ENCODE results near the gene PCBP1. TPM values are rescaled to one million over a fixed set of nuclear protein-coding genes. Genes with fewer than 3 reads are reported as not detected.
"Not testable (repeated sequence)": the region's sequence is repeated elsewhere in the genome, so short reads cannot be mapped to it uniquely, and the experiment has no call there.

PCBP1 gene
- polyA plus RNA-seq, 3 donors, result 255 to 338 (median 320) TPM

DNA sequence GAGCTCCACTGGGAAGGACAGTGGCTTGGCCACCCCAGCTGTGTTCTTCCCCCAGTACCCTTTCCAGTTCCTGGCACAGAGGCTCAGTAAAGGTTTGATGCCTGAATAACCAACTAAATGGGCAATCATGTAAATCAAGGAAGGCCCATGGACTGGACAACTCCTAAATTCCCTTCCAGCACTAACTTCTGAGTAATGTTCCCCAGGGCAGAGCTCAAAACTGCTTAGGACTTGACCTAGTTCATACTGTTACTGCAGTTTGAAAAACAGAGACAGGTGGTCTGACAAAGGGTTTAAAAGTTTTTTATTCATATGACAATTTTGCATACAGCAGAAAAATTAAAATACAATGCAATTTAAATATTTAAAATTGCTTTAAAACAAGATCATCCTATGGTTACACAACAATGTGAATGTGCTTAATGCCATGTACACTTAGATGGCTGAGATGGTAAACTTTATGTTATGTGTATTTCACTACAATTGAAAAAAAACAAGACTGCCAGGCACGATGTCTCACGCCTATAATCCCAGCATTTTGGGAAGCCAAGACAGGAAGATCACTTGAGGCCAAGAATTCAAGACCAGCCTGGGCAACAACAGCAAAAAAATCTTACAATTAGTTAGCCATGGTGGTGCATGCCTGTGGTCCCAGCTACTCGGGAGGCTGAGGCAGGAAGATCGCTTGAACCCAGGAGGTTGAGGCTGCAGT is 26.2 kb downstream of the PCBP1 start:
- DNase-seq (ENCODE audit: extremely low read depth in 1 of 11, low read depth in 9 of 11, low spot score in 4 of 11), result no peak

DNA sequence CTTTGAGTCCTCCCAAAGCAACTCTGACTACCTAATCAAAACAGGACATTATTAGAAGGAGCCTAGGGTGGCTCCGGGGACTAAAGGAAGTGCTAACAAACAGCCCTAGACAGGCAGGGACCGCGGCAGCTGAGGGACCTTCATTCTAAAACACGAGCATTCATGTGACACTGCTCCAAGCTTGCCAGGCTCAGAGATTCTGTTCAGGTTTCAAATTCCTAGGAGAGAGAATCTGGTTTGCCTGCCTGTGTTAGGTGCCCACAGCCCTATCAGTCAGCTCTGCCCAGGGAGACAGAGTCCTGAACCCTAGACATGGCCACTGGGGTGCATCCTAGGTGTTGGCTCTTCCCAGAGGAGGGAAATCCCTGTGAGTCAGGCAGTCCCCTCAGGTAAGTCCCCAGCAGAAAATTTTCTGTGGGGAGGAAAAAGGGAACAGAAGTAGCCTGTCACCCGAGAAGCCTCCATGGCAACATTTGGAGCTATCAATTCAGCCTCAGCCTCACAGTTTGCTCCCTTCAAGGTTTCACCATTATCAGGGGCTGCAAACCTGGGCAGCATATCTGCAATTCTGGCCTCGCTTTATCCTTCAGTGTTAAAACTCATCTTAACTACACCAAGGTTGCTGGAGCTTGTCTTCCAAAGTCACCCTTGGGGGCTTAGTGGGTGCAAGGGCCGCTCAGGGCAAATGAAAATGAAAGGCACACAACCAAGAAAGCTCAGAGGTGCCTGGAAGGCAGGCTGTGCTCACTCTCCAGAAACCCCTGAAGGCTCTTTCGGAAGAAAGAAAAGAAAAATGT is 28.6 kb downstream of the PCBP1 start:
- no peak for DNase-seq (ENCODE audit: extremely low read depth in 1 of 11, low read depth in 9 of 11, low spot score in 4 of 11)

DNA sequence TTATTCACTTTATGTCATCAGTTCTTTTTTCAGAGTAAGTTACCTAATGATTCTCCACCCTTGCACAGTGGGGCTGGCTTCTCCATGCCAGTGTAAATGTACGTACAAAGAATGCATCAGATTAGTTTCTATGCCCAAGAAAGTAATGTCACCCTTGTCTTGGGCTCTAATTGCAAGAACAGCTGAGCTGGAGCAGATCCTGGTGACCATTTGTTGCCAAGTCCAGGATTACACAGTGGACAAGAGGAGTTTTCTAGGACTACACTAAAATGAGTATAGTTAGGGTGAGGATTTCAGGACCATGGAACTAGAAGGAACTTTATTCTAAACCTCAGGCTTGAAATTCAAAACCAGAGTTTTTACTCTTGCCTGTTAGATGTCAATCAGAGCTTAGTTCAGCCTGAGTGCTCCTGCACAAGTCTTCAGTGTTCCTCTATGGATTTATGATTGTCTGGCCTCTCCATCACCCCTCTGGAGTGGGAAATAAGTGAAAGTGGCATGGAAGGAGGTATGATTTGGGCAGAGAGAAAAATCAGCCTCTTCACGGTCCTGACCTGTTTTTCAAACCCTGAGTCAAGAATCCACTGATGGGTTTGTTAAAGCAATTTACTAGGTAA is 29.8 kb downstream of the PCBP1 start:
- DNase-seq (ENCODE audit: extremely low read depth in 1 of 11, low read depth in 9 of 11, low spot score in 4 of 11), result no peak

DNA sequence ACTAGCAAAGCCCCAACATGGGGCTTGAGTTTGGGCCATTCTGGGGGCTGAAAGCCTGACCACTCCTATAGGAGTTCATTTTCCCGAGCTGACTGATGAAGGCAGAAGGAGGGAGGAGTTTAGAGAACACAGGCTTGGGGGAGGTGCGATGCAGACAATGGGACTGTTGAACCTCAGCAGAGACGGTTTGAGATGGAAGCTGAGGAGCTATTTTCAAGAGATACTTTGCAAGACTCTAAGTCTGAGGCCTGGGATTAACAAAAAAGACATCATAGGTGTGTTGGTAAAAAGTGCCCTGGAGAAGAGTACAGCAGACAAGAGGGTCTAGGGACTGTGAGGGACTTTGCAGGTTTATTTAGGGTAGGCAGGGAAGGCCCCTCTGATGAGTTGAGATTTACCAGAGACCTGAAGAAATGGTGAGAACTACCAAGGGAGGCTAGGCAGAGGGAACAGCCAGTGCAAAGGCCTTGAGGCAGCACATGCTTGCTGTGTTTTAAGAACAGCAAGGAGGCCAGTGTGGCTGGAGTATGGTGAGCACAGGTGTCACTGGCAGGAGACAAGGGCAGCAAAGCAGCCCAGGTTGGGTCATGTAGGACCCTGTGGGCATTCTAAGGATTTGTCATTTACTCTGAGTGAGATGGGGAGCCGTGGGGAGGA is 31.6 kb downstream of the PCBP1 start:
- DNase-seq (ENCODE audit: extremely low read depth in 1 of 11, low read depth in 9 of 11, low spot score in 4 of 11), result no peak

DNA sequence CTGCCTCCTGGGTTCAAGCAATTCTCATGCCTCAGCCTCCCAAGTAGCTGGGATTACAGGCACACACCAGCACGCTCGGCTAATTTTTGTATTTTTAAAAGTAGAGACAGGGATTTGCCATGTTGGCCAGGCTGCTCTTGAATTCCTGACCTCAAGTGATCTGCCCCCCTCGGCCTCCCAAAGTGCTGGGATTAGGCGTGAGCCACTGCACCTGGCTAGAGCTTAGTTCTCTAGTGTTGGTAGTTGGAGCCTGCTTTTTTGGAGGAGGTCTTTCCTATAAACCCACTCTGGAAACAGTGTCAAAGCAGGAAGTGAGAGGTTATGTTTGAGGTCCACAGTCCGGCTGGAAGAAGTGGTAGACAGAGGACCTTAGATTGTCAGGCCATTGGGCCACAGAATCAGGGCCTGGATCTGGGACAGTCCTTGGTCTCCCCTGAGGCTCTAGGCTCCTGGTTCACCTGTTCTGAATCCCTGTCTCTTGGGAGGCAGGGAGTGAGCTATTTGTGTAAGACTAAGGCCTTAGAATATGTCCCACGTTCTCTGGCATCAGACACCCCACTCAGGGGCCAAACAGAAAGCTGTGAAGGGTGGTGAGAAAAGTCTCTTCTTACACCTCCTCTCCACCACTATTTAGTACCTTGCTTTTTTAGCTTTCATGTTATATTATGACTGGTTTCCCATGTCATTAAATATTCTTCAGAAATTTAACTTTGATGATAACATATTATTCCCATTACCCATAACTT is 34.5 kb downstream of the PCBP1 start:
- no peak for DNase-seq (ENCODE audit: extremely low read depth in 1 of 11, low read depth in 9 of 11, low spot score in 4 of 11)

DNA sequence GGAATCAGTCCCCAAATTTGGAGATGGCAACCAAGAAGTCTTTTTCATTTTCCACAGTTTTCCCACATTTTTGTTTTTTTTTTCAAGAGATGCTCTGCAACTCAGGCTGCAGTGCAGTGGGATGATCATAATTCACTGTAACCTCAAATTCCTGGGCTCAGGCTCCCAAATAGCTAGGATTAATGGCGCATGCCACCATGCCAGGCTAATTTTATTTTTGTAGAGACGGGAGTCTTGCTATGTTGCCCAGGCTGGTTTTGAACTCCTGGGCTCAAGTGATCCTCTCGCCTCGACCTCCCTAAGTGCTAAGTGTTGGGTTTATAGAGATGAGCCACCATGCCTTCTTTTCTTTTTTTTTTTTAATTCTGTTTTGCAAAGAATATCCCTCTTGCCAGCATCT is 35.2 kb downstream of the PCBP1 start:
- DNase-seq (ENCODE audit: extremely low read depth in 1 of 11, low read depth in 9 of 11, low spot score in 4 of 11), result no peak

DNA sequence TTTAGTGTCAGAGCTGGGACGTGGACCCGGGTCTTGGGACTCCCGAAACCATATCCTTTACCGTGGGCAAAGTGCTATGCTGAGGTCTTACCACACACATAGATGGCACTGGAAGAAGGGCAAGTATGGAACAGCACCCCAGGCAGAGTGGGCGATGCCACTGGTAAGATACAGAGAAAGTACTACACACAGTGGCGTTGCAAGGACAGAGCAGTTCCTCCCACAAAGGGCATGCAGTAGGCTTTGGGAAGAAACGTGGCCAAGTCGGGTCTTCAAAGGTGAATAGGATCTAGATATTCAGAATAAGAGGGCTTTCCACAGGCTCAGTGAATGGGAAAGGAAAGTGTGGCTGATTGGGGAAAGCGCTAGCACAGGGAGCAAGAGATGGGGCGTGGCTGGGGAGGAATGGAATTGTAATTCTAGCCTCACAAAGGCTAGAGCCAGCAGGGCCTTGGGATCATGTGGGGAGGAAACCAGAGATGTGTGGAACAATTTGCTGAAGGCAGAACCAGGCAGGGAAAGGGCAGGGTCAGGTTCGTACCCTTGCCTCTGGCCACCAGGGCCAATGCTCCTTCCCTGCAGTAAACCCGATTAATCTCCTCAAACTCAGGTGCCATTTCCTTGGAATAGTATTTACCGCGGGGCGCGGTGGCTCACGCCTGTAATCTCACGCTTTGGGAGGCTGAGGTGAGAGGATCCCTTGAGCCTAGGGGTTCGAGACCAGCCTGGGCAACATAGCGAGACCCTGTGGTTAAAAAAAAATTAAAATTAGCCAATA is 36.0 kb downstream of the PCBP1 start:
- DNase-seq (ENCODE audit: extremely low read depth in 1 of 11, low read depth in 9 of 11, low spot score in 4 of 11), result peak in 4 of 11 donors; percentile 61 to 84 (median 74)

DNA sequence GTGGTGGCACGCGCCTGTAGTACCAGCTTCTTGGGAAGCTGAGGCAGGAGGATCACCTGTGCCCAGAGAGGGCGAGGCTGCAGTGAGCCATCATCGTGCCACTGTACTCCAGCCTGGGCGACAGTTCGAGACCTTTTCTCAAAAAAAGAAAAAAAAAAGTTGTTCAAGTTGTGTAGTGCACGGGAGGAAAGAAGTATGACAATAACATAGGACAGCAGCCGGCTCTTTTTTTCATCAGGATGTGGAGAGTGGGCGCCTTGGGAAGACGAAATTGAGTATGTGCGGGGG is 36.5 kb downstream of the PCBP1 start:
- DNase-seq (ENCODE audit: extremely low read depth in 1 of 11, low read depth in 9 of 11, low spot score in 4 of 11), result no peak

DNA sequence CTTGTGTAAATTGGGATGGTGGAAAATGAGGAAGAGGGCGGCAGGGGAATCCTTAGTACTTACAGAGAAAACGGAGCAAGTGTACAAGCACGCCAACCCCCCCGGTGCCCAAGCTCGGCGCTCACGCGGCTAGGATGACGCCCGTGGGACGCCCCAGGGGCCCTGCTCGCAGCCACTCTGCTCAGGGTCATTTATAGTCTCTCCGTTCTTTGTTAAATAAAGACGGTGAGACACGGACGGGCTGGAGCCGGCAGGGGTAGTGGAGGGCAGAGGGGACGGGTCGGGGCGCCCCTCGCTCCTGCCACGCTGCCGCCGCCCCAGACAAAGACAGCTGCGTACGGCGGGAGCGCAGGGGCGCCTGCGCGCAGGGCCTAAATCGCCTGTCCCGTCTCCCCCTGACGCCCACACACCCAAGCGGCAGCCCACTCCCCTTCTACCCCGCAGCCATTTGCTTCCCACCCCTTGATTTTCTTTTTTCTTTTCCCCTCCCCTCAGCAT is 37.8 kb downstream of the PCBP1 start:
- DNase-seq (ENCODE audit: extremely low read depth in 1 of 11, low read depth in 9 of 11, low spot score in 4 of 11), result peak in 1 of 11 donors; percentile 55

DNA sequence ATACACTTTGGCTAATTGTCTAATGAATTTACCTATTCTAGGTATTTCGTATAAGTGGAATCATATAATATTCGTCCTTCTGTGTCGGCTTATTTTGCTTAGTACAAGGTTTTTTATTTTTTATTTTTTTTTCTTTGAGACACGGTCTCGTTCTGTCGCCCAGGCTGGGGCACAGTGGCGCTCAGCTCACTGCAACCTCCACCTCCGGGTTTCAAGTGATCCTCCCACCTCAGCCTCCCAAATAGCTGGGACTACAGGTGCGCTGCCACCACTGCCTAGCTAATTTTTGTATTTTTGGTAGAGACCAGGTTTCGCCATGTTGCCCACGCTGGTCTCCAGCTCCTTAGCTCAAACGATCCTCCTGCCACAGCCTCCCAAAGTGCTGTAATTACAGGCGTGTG is 38.2 kb downstream of the PCBP1 start:
- no peak for DNase-seq (ENCODE audit: extremely low read depth in 1 of 11, low read depth in 9 of 11, low spot score in 4 of 11)

DNA sequence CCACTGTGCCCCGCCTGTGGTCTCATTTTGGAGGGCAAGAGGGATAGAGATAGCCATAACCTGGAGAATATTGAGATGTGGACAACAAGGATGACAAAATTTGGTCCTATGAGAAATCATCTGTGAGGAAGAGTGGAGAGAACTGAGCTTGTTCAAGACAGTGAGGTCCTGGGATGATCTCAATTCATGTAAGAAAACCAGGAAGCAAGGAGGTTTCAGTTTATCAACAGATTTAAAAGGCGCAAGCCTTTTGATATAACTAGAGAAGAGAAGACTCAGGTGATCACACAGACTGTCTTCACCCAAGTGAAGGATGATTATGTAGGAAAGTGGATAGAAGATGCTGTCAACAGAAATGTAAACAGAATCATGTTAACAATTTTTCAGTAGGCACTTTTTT is 39.1 kb downstream of the PCBP1 start:
- DNase-seq (ENCODE audit: extremely low read depth in 1 of 11, low read depth in 9 of 11, low spot score in 4 of 11), result no peak

DNA sequence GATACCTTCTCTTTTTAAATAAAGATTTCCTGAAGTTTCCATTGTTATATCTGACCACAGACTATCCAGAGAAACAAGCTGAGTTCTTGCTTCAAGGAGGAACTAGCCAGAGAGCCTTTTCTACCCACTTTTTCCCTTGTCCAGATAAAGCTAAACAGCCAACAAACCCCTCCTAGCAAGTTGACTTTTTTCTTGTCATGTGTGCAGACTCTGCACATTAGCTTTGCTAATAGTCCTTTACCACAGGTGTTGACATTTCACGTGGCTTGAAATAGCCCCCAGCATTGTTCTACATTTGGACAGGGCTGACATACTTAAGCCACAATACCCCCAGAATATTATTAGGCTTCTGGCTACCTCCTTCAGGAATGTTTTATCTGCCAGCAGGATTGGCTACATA is 40.7 kb downstream of the PCBP1 start:
- DNase-seq (ENCODE audit: extremely low read depth in 1 of 11, low read depth in 9 of 11, low spot score in 4 of 11), result no peak

DNA sequence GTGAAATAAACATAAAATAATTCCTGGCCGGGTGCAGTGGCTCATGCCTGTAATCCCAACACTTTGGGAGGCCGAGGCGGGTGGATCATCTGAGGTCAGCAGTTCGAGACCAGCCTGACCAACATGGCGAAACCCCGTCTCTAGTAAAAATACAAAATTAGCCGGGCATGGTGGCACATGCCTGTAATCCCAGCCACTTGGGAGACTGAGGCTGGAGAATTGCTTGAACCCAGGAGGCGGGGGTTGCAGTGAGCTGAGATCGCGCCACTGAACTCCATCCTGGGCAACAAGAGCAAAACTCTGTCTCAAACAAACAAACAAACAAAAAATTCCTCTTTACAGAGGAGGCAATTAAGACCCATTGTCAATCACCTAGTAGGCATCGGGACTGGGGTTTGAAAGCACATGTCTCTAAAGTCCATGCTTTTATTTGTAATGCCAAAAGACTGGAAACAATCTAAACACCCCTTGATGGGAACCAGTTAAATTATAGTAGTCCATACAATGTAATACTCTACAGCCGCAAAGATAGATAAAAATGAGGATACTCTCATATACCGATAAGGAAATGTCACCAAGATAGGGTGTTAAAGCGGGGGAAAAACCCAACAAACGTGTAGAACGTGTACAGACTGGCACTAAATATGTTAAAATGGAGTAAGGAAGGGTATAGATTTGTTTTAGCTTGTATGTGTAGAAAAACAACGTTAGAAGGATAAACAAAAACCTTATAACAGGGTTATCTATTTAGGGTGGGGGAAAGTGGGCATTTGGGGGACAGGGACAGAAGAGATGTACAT is 44.3 kb downstream of the PCBP1 start:
- not testable (repeated sequence) for DNase-seq (ENCODE audit: extremely low read depth in 1 of 11, low read depth in 9 of 11, low spot score in 4 of 11)

DNA sequence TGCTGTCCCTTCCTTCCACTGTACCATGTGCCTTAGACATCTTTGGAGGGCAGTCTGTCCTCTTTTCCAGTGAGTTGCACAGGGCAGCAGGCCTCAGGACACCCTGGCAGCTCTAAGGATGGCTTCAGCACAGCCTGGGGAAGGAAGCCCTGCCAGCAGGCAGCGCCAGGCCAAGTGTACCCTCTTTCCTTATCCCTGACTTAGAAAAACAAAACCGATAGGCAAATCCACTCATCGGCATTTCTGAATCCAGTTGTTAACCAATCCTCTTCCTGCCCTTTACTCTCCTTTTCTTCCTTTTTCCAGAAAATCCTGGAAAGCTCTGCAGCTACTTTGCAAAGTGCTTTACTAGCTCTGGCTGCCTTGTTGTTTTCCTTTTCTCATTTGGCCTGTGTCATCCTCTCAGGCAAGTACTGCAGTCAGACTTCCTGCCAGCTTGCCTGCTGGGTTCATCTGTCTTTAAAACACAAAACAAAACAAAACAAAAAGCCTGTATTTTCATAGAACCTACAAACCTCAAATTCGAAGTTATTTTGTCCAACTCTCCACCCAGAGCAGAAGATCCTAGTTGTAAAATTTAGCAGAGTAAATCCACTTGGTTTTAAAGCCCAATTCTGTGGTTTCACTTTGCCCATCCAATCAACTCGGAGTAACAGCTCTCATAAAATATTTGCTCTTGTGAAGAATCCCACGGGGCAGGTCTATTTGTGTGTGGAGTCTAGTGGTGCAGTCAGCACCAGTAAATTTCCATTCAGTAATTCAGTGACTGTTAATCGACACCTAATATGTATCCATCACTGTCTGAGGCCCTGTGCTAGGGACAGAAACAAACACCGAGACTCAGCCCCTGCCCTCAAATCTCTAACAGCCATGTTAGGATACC is 45.2 kb downstream of the PCBP1 start:
- no peak for DNase-seq (ENCODE audit: extremely low read depth in 1 of 11, low read depth in 9 of 11, low spot score in 4 of 11)

DNA sequence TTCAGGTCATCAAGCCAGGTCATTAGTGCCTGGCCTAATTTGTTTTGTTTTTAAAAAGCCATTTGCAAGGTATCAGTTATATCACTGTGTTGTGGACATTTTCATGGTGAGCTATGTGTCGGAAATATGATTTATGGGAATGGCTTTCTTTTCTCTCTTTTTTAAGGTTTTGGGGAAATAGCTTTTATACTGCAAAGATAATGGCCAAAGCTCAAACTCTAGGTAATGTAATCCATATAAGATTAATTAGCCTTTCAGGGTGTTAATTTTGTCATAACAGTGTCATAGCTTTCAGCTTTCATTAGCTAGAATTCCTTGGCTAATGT is 45.8 kb downstream of the PCBP1 start:
- DNase-seq (ENCODE audit: extremely low read depth in 1 of 11, low read depth in 9 of 11, low spot score in 4 of 11), result no peak

DNA sequence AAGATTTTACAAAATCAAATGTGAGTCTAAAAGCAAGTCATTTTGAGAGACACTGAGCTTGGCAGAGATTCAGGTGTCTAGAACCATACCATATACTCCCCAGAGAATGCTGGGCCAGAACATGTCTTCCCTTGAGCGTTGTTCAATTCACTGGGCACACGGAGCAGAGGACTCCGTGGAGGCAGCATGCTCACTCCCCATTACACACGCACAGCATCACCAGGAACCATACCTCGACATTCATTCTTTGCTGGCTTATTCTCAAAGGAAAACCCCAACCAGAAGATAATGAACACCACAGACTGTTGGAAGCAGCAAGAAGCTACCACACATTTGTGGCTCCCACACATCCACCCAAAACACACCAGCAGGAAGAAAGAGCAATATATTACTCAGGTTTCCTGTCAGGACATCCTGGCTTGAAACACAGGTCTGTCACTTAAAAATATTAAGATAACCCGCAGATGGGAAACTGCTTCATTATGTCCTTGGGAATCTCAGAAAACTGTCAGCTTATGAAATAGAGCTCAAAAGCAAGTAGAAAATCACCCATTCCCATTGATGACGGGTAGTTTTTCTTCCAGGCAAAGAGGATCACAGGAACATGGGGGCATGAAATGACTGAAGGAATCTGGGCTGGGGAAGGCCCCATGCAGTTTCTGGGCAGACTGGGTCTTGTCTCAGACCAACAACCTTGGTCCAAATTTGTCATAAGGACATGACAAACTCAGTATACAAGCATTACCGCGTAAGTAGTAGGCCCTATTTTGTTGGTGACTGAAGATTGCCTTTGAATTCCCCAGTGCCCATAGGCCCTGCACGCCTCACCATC is 46.4 kb downstream of the PCBP1 start:
- no peak for DNase-seq (ENCODE audit: extremely low read depth in 1 of 11, low read depth in 9 of 11, low spot score in 4 of 11)
